ENCODE measurements around the gene IAPP. TPM values are rescaled to one million over a fixed set of nuclear protein-coding genes. Genes with fewer than 3 reads are reported as not detected.
"Not testable (repeated sequence)": the region's sequence is repeated elsewhere in the genome, so short reads cannot be mapped to it uniquely, and the experiment has no call there.

Gene IAPP
- total RNA-seq, 1 donor from 2014 or later: not detected

DNA sequence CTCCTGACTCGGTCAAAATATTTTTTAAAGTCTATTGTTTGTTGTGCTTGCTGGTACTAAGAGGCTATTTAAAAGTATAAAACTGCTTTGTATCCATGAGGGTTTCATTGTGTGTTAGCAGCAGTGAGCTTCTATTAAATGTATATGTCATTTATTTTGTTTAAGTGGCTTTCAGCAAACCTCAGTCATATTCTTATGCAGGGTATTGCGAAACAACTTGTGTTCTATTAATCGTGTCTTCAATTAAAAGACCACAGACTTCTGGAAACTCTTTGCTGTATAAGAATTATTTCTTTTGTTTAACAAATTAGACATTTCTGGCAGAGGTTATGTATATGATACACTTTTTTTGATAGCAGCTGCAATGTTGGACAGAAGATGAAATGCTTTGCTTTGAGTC lies 6.5 kb downstream of the IAPP start:
- Histone ChIP-seq H3K27me3 (no peaks in the 10 kb centered on the region), H3K9me3 (no peaks in the 10 kb centered on the region), H3K27ac (no peak overlapping the region), H3K4me3 (no peak overlapping the region), H3K4me1 (no peaks in the 10 kb centered on the region), H3K36me3 (no peaks in the 10 kb centered on the region)
- DNase-seq (ENCODE audit: low spot score in 2 of 2): no peak
- intact Hi-C loops (cut with DNase I): no loop called here
- no peak for TF ChIP-seq CTCF (IDR thresholded peaks at IDR 0.05)

GRCh38 chr12:21381320-21381719 lies 8.6 kb downstream of the IAPP start:
- H3K27ac ChIP-seq; DNase-seq (ENCODE audit: low spot score in 2 of 2); H3K4me3 ChIP-seq; H3K36me3 ChIP-seq; H3K4me1 ChIP-seq; H3K9me3 ChIP-seq; H3K27me3 ChIP-seq; intact Hi-C loops (cut with DNase I): not testable (repeated sequence)

- intact Hi-C loops (cut with DNase I): no loop called here
- no peaks in the 10 kb centered on the region for H3K36me3 ChIP-seq
- no peaks in the 10 kb centered on the region for H3K4me1 ChIP-seq
- no peaks in the 10 kb centered on the region for H3K9me3 ChIP-seq
- TF ChIP-seq CTCF (IDR thresholded peaks at IDR 0.05): no peak
- no peaks in the 10 kb centered on the region for H3K27me3 ChIP-seq
- no peak for DNase-seq (ENCODE audit: low spot score in 2 of 2)
- no peak overlapping the region for H3K27ac ChIP-seq
- H3K4me3 ChIP-seq: no peak overlapping the region
Observed at GRCh38 chr12:21384261-21384660, 11.6 kb downstream of the IAPP start.

GRCh38 chr12:21387174-21387573 lies 14.5 kb downstream of the IAPP start:
- no peak for DNase-seq (ENCODE audit: low spot score in 2 of 2)
- H3K36me3 ChIP-seq: no peaks in the 10 kb centered on the region
- no peaks in the 10 kb centered on the region for H3K9me3 ChIP-seq
- no peak overlapping the region for H3K4me3 ChIP-seq
- H3K27me3 ChIP-seq: no peaks in the 10 kb centered on the region
- H3K27ac ChIP-seq: no peak overlapping the region
- intact Hi-C loops (cut with DNase I): no loop called here
- TF ChIP-seq CTCF (IDR thresholded peaks at IDR 0.05): no peak
- no peaks in the 10 kb centered on the region for H3K4me1 ChIP-seq

- no peak for DNase-seq (ENCODE audit: low spot score in 2 of 2)
- no peaks in the 10 kb centered on the region for H3K27me3 ChIP-seq
- no peaks in the 10 kb centered on the region for H3K4me1 ChIP-seq
- H3K36me3 ChIP-seq: no peaks in the 10 kb centered on the region
- intact Hi-C loops (cut with DNase I): no loop called here
- H3K27ac ChIP-seq: no peak overlapping the region
- no peaks in the 10 kb centered on the region for H3K9me3 ChIP-seq
- TF ChIP-seq CTCF (IDR thresholded peaks at IDR 0.05): no peak
- H3K4me3 ChIP-seq: no peak overlapping the region
Observed at GRCh38 chr12:21392384-21392783, 19.7 kb downstream of the IAPP start.

DNA sequence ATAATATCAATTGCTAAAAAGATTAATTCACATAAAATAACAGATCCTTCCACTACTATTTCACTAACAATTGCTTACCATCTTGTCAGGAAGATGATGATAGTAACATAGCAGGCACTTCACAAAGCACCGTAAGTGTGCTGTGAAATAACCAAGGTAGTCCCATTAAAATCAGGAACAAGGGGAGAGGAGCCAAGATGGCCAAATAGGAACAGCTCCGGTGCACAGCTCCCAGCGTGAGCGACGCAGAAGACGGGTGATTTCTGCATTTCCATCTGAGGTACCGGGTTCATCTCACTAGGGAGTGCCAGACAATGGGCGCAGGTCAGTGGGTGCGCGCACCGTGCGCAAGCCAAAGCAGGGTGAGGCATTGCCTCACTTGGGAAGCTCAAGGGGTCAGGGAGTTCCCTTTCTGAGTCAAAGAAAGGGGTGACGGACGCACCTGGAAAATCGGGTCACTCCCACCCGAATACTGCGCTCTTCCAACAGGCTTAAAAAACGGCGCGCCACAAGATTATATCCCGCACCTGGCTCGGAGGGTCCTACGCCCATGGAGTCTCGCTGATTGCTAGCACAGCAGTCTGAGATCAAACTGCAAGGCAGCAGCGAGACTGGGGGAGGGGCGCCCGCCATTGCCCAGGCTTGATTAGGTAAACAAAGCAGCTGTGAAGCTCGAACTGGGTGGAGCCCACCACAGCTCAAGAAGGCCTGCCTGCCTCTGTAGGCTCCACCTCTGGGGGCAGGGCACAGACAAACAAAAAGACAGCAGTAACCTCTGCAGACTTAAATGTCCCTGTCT lies 22.3 kb downstream of the IAPP start:
- intact Hi-C loops (cut with DNase I); H3K4me3 ChIP-seq: not testable (repeated sequence)

More for the DNA sequence above, 22.3 kb downstream of the IAPP start:
- not testable (repeated sequence) for H3K27me3 ChIP-seq; H3K36me3 ChIP-seq; H3K9me3 ChIP-seq; DNase-seq (ENCODE audit: low spot score in 2 of 2); H3K4me1 ChIP-seq; H3K27ac ChIP-seq
